Right forelimb (tissue), 1 donor: ENCODE data around the gene MDN1.
"Not testable (repeated sequence)": the region's sequence is repeated elsewhere in the genome, so short reads cannot be mapped to it uniquely, and the experiment has no call there.

Experiments used
- DNase-seq: peaks from one replicate; pipeline ENCODE4 v3.0.0-alpha.2; 2018

The MDN1 gene, protein sequence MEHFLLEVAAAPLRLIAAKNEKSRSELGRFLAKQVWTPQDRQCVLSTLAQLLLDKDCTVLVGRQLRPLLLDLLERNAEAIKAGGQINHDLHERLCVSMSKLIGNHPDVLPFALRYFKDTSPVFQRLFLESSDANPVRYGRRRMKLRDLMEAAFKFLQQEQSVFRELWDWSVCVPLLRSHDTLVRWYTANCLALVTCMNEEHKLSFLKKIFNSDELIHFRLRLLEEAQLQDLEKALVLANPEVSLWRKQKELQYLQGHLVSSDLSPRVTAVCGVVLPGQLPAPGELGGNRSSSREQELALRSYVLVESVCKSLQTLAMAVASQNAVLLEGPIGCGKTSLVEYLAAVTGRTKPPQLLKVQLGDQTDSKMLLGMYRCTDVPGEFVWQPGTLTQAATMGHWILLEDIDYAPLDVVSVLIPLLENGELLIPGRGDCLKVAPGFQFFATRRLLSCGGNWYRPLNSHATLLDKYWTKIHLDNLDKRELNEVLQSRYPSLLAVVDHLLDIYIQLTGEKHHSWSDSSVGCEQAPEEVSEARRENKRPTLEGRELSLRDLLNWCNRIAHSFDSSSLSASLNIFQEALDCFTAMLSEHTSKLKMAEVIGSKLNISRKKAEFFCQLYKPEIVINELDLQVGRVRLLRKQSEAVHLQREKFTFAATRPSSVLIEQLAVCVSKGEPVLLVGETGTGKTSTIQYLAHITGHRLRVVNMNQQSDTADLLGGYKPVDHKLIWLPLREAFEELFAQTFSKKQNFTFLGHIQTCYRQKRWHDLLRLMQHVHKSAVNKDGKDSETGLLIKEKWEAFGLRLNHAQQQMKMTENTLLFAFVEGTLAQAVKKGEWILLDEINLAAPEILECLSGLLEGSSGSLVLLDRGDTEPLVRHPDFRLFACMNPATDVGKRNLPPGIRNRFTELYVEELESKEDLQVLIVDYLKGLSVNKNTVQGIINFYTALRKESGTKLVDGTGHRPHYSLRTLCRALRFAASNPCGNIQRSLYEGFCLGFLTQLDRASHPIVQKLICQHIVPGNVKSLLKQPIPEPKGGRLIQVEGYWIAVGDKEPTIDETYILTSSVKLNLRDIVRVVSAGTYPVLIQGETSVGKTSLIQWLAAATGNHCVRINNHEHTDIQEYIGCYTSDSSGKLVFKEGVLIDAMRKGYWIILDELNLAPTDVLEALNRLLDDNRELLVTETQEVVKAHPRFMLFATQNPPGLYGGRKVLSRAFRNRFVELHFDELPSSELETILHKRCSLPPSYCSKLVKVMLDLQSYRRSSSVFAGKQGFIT (N-terminal part only)

DNA sequence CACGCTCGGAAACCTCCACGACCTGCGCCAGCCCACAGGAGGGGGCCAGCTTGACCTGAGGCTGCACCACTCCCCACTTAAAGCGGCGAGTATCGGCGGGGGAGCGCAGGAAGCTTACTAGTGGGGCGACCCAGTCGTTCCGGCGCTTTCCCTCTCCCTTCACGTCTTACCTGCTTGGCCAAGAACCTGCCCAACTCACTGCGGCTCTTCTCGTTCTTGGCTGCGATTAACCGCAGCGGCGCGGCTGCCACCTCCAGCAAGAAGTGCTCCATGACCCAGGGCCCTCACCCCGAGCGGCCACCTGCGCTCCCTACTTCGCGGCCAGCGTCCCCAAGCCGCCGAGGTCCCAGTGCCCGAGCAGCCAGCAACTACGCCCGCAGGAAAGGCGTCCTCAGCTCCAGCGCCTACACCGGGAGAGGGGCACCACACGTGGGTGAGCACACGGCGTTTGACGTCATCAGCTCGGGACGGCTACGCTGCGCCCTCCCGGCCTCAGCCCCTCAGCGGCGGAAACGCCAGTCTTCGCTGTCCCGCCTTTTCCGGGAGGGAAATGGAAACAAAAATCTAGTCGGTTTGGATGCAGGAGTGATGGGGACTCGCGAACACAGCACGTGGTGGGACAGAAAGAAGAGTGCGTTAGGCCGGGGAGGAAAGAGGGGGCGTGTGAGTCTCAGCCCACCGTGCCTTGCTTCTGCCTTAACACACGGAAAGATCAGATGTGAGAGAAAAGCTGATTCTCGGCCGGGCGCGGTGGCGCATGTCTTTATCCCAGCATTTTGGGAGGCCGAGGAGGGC, at the start of gene MDN1:
Gene MDN1, minus strand, starts transcription at position 459 of the 795 bp plus-strand sequence. Its CDS starts 187 bp downstream, at position 272.
- peak; percentile 92 for DNase-seq

DNA sequence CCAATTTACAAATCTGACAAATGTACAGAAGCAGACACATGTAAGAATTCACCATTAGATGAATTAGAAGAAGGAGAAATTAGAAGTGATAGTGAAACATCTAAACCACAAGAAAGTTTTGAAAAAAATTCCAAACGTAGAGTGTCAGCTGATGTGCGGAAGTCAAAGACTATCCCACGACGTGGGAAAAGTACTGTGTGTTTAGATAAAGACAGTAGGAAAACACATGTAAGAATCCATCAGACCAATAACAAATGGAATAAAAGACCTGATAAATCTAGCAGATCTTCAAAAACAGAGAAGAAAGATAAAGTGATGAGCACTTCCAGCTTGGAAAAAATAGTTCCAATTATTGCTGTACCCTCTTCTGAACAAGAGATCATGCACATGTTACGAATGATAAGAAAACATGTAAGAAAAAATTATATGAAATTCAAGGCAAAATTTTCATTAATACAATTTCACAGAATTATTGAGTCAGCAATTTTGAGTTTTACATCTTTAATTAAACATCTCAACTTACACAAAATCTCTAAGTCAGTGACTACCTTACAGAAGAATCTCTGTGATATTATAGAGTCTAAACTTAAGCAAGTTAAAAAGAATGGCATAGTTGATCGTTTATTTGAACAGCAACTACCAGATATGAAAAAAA, 46.6 kb upstream of the MDN1 start:
- DNase-seq, result no peak

DNA sequence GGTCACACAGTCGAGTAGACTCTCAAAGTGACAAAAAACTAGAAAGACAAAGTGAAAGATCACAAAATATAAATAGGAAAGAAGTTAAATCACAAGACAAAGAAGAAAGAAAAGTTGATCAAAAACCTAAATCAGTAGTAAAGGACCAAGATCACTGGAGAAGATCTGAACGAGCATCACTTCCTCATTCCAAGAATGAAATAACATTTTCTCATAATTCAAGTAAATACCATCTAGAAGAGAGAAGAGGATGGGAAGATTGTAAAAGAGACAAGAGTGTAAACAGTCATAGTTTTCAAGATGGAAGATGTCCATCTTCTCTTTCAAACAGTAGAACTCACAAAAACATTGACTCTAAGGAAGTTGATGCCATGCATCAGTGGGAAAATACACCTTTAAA, 43.1 kb upstream of the MDN1 start:
- DNase-seq, result no peak

DNA sequence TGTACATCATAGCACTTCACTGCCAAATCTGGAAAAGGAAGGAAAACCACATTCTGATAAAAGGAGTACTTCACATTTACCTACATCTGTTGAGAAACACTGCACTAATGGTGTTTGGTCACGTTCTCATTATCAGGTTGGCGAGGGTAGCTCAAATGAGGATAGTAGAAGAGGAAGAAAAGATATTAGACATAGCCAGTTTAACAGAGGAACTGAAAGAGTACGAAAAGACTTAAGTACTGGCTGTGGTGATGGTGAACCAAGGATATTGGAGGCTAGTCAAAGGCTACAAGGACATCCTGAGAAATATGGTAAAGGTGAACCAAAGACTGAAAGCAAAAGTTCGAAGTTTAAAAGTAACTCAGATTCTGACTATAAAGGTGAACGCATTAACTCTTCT, 42.7 kb upstream of the MDN1 start:
- no peak for DNase-seq

DNA sequence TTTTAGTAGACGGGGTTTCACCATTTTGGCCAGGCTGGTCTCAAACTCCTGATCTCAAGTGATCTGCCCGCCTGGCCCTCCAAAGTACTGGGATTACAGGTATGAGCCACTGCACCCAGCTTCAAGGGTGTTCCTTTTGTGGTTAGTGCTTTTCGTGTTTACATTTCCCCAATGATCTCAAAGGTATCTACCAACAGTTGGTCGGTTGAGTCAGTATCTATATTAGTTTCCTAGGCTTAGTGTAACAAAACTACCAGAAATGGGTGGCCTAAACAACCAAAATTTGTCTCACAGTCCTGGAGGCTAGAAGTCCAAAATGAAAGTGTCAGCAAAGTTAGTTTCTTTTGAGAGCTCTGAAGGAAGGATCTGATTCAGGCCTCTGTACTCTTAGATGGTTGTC, 40.1 kb upstream of the MDN1 start:
- no peak for DNase-seq

DNA sequence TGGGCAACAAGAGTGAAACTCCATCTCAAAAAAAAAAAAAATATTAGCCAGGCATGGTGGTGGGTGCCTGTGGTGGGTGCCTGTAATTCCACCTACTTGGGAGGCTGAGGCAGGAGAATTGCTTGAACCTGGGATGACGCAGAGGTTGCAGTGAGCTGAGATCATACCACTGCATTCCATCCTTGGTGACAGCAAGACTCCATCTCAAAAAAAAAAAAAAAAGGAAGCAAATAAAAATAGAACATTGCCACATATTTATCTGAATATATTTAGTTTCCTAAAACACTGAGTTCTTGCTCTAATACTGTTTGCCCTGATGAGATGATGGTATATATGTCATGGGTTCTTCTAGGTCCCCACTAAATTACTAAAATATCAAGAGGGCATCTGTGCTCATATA, 38.4 kb upstream of the MDN1 start:
- DNase-seq, result no peak

DNA sequence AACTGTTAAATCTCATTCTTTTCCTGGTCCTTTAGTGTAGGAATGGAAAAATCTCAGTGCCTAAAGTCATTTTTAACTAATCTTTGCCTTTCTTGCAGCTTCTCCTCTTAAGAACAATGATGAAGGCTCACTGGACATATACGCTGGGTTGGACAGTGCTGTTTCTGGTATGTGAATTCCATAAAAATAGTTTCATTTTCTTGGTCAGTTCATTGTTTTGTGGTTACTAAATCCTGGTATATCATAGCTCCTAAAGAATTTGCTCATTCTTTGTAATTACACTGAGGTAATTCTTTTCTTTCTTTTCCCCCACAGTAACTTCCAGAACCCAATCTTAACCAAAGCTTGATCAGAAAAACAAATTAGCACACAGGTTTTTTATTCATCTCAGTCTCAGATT, 33.5 kb upstream of the MDN1 start:
- DNase-seq, result no peak

DNA sequence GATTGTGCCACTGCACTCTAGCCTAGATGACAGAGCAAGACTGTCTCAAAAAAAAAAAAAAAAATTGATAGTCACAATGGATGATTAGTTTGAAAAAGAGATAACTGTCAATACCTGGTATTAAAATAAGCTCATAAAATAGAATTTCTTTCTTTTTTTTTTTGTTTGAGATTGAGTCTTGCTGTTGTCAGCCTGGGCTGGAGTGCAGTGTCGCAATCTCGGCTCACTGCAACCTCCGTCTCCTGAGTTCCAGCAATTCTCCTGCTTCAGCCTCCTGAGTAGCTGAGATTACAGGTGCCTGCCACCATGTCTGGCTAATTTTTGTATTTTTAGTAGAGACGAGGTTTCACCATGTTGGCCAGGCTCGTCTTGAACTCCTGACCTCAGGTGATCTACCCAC, 27.9 kb upstream of the MDN1 start:
- DNase-seq, result not testable (repeated sequence)

DNA sequence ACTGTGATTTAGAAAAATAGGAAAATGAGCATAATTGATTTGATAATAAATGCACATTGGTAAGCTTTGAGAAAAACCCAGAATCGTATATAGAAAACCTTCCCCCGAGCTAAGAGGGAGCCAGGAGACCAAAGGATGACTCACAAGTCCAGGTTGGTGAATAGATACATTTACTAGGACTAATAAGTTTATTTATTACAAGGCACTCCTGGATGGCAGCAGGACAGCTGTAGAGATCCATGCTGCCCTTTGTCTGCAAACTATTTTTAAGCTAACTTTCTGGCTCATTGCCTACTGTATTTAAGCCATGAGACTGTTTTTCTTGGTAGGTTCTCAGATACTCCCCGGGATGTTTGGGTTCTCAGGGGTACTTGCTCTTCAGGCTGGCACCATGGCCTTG, 23.5 kb upstream of the MDN1 start:
- DNase-seq, result no peak

DNA sequence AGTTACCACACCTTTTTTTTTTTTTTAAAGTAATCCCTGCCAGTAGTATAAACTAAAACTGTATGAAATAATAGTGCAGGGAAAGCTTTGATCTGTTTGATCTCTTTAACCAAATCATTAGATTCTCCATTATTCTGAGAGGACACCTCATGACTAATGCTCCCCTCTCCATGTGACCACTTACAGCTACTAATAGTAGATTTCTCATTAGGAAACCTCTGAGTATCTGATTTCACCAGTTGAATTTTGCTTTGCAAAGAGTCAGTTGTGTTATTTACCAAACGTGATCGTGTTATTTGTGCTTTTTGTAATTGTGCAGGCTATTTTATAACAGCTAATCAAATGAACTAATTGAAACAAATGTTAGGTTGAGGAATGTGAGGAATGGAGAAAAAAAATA, 22.6 kb upstream of the MDN1 start:
- no peak for DNase-seq

DNA sequence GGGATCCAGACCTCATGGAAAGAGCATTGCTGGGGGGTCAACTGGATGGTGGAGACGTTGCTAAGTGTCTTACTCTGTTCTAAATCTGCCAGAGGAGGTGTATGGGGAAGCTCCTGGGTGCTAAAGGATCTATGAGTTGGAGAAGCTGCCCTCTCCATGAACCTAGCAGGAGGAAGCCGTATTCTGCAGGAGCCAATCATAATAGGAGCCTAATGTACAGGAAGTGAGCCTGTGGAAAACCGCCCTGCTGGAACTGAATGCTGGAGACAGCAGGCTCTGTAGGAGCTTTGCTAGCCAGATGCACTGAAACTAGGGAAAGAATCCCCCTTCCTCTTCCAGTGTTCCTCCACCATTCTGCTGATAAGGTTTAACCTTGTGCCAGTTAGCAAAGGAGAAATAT, 20.9 kb upstream of the MDN1 start:
- DNase-seq, result no peak

DNA sequence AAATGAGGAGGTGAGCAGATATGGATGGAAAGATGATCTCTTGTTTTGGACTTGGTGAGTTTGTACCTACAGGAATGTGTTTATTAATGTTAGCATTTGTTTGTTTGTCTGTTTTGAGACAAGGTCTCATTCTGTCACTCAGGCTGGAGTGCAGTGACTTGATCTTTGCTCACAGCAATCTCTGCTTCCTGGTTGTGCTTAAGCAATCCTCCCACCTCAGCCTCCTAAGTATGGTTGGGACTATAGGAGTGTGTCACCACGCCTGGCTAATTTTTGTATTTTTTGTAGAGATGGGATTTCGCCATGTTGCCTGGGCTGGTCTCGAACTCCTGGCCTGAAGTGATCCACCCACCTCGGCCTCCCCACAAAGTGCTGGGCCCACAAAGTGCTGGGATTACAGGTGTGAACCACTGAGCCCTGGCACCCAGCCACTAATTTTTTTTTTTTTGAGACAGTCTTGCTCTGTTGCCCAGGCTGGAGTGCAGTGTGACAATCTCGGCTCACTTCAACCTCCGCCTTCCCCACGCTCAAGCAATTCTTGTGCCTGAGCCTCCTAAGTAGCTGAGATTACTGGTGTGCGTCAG, 17.1 kb upstream of the MDN1 start:
- DNase-seq, result no peak

DNA sequence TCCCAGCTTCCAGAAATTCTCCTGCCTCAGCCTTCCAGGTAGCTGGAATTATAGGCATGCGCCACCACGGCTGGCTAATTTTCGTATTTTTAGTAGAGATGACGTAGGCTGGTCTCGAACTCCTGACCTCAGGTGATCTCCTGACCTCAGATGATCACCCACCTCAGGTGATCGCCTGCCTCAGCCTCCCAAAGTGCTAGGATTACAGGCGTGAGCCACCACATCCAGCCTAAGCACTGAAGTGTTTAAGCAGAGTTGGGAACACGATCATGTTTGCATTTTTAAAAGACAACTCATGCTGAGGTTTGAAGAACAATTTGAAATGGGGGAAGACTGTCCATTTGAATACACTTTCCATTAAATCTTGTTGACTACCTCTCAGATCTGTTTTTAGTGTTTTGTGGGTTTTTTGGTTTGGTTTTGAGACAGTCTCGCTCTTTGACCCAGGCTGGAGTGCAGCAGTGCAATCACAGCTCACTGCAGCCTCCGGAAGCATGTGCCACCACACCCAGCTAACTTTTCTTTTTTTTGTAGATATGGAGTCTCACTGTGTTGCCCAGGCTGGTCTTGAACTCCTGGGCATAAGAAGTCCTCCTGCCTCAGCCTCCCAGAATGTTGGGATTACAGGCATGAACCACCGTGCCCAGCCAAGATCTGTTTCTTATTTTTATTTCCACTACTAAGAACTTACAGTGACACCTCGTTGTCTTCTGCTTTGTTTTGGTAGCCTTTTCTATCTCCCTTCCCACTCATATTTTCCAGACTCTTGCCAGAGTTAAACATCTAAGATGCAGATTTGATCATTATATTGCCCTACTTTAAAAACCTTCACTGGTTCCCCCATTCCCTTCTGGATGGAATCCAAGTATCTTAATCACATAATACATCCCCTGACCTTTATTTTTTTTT, 15.5 kb upstream of the MDN1 start:
- DNase-seq, result no peak

DNA sequence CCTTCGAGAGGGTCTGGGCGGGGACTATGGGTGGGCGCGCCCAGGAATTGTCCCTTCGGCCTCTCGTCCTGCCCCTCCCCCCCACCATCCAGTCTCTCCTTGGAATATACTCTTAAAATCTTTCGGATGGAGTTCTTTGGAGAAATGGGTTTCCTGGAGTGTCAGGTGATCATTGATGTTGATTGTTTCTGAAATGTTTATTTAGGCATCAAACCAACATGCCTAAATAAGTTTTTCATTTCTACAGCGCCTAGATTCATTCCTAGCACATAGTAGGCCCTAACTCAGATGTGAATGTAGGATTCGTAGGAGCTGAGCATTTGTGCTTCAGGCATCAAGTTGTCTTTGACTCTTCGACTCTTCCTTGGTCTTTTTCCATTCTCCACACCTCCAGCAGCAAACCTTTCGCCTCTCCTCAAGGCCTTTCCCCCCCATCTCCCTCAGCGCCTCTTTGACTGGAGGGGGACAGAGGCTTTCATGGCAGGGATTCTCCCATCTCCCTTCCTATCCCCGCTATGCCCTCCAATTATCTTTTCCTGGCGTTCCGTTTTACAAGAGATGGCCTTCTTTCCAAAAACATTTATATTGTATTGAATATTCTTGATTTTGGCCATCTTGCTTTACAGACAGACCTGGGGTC, 10.7 kb upstream of the MDN1 start:
- no peak for DNase-seq

DNA sequence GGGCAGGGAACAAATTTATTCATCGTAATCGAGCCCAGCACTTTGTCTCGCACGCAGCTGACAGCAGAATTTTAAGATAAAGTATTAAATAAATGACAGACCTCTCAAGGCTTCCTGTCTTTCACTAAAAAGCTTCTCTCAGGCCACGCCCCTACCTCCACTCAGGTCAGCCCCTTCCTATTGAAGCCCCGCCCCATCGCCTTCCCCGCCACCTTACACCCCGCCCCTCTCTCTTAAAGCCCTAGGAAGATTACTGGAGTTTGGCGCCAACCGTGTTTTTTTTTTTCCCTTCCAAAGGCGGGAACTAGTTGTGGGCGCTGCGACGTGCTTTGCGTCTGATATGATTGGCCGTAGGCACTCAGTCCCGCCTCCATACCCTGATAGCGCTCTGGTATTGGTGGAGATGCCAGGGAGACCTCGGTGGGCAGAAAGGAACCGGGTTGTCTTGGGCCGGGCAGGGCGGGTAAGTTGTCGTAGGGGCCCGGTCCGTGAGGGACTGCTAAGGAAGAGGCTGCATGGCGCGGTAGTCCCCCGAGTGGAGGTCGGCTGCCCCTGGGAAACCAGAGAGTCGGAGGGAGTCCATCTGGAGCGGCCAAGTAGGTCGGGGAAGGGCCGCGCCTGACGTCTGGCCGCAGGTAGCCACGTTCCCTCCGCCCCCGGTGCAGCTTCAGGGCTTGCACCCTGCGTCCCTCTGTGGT, 10.0 kb upstream of the MDN1 start, which contains the start of gene CASP8AP2:
Gene CASP8AP2, plus strand, starts transcription at position 409 of the 698 bp plus-strand sequence.
- DNase-seq, result peak; percentile 94

DNA sequence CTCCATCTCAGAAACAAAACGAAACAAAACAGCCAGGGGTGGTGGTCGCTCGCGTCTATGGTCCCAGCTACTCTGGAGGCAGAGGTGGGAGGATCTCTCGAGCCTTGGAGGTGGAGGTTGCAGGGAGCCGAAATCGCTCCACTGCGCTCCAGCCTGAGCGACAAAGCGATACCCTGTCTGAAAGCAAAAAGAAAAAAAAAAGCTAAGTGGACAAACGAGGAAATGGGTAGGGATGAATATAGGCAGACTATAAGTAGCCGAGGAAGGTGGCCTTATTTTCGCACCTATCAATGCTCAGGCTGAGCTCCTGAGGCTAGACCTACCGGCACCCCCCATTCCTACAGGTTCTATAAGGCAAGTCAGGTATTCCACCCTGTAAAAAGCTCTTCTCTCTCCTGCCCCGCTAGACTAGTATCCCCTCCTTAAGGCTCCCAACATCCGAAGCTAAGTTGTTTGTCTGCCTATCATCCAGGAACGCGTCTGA, 9.4 kb upstream of the MDN1 start:
- DNase-seq, result no peak

DNA sequence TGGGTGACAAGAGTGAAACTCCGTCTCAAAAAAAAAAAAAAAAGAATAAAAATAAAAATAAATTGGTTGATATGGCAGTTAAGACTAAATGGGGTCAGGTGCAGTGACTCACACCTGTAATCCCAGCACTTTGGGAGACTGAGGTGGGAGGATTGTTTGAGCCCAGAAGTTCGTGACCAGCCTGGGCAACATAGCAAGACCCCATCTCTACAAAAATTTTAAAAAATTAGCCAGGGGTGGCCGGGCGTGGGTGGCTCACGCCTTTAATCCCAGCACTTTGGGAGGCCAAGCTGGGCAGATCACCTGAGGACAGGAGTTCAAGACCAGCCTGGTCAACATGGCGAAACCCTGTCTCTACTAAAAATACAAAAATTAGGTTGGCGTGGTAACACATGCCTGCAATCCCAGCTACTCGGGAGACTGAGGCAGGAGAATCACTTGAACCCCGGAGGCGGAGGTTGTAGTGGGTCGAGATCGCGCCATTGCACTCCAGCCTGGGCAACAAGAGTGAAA, 8.9 kb upstream of the MDN1 start:
- not testable (repeated sequence) for DNase-seq

DNA sequence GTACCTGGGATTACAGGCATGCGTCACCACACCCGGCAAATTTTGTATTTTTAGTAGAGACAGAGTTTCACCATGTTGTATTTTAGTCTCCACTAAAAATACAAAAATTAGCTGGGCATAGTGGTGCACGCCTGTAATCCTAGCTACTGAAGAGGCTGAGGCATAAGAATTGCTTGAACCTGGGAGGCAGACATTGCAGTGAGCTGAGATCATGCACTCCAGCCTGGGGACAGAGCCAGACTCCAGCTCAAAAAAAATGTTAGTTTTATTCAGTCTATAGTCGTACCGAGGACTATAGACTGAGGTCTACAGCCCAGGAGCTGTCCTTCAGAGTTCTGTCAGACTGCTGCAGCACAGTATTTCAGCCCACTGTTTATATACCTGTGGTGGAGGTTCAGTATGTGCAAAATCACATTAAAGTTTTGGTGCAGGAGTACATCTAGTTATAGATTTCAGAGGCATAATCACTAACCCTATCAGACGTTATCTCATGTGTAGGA, 6.5 kb upstream of the MDN1 start:
- no peak for DNase-seq
